Measurements from ENCODE around the gene TEX13C. TPM values are rescaled to one million over a fixed set of nuclear protein-coding genes. Genes with fewer than 3 reads are reported as not detected.

Gene TEX13C
- not detected for total RNA-seq
- polyA plus RNA-seq, result not detected
- not detected for total RNA-seq

- DNase-seq (no peak), ATAC-seq (no peak)
- Mint-ChIP-seq H3K27me3 (no peaks in the 10 kb centered on the region), H3K27ac (no peak within 1 kb of the TSS), H3K4me1 (peaks cover 0 to 1% (median 0%) of the 10 kb centered on the region in 7 donors), H3K4me3 (no peak within 1 kb of the TSS), H3K36me3 (no peaks in the 10 kb centered on the region), H3K9me3 (peaks cover 0 to 2% (median 0%) of the 10 kb centered on the region in 11 donors)
- intact Hi-C loops (cut with micrococcal nuclease), result loop anchor here in 1 of 2 donors (5.0 kb wide), 1 partner anchor 913 kb away; no protein-coding TSS in a partner anchor
- H3K36me3 ChIP-seq (ENCODE audit: control insufficient read depth in 2 of 3, insufficient read depth in 3 of 3, low read length in 3 of 3), result no peaks in the 10 kb centered on the region
- no peak within 1 kb of the TSS for H3K27ac ChIP-seq (ENCODE audit: low read depth, low read length)
- POLR2A ChIA-PET, result no interaction called here
- H3K9me3 ChIP-seq (ENCODE audit: control insufficient read depth in 2 of 3, low read length in 3 of 3), result no peaks in the 10 kb centered on the region
- no peak within 1 kb of the TSS for H3K4me3 ChIP-seq (ENCODE audit: low read length)
- H3K4me1 ChIP-seq (ENCODE audit: control insufficient read depth in 2 of 2, insufficient read depth in 2 of 2, low read length in 2 of 2), result no peaks in the 10 kb centered on the region
- no peaks in the 10 kb centered on the region for H3K27me3 ChIP-seq (ENCODE audit: control insufficient read depth in 2 of 2, insufficient read depth in 2 of 2, low read length in 2 of 2)
- CTCF ChIA-PET, result no interaction called here
Observed at GRCh38 chrX:125319646-125320521, at the start of gene TEX13C. TEX13C (plus strand) TSS chrX:125319871; CDS start chrX:125320120, 249 bp downstream.

DNA sequence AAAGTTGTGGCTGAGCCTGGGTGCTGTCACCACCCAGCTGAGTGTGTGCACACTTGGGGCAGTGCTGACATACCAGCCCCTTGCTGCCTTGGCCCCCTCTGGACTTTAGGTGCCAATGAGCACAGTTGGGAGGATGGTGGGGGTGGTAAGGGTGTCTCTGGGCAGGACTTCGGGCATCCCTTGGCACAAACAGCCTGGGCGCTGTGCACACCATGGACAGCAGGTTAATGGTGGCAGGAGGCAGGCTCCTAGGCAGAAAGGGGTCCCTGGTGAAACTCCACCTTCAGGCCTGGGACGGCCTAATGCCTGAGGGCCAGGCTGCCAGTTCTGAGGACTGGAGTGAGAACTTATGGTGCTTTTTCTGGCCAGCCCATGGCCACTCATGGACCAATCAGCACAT is 32.4 kb upstream of the TEX13C start:
- Histone ChIP-seq H3K4me1 (ENCODE audit: control insufficient read depth in 2 of 2, insufficient read depth in 2 of 2, low read length in 2 of 2) (no peaks in the 10 kb centered on the region), H3K27ac (ENCODE audit: low read depth, low read length) (no peak overlapping the region), H3K36me3 (ENCODE audit: control insufficient read depth in 2 of 3, insufficient read depth in 3 of 3, low read length in 3 of 3) (no peaks in the 10 kb centered on the region), H3K9me3 (ENCODE audit: control insufficient read depth in 2 of 3, low read length in 3 of 3) (no peaks in the 10 kb centered on the region), H3K27me3 (ENCODE audit: control insufficient read depth in 2 of 2, insufficient read depth in 2 of 2, low read length in 2 of 2) (no peaks in the 10 kb centered on the region), H3K4me3 (ENCODE audit: low read length) (no peak overlapping the region)
- H3K4me1 Mint-ChIP-seq, result no peaks in the 10 kb centered on the region
- H3K27ac Mint-ChIP-seq, result no peak overlapping the region
- DNase-seq, result no peak
- ChIA-PET CTCF (no interaction called here), POLR2A (no interaction called here)
- intact Hi-C loops (cut with micrococcal nuclease), result no loop called here
- ATAC-seq, result no peak
- no peaks in the 10 kb centered on the region for H3K36me3 Mint-ChIP-seq
- no peaks in the 10 kb centered on the region for H3K9me3 Mint-ChIP-seq
- H3K4me3 Mint-ChIP-seq, result no peak overlapping the region
- peaks cover 0 to 6% (median 0%) of the 10 kb centered on the region in 5 donors for H3K27me3 Mint-ChIP-seq

GRCh38 chrX:125288343-125288742 is 31.3 kb upstream of the TEX13C start:
- H3K36me3 ChIP-seq (ENCODE audit: control insufficient read depth in 2 of 3, insufficient read depth in 3 of 3, low read length in 3 of 3), result no peaks in the 10 kb centered on the region
- Mint-ChIP-seq H3K9me3 (no peaks in the 10 kb centered on the region), H3K27me3 (peaks cover 0 to 6% (median 0%) of the 10 kb centered on the region in 5 donors), H3K4me3 (no peak overlapping the region), H3K36me3 (no peaks in the 10 kb centered on the region), H3K4me1 (peaks cover 0 to 1% (median 0%) of the 10 kb centered on the region in 7 donors), H3K27ac (no peak overlapping the region)
- no peak overlapping the region for H3K4me3 ChIP-seq (ENCODE audit: low read length)
- no peak for DNase-seq
- no peak for ATAC-seq
- intact Hi-C loops (cut with micrococcal nuclease), result no loop called here
- no peaks in the 10 kb centered on the region for H3K27me3 ChIP-seq (ENCODE audit: control insufficient read depth in 2 of 2, insufficient read depth in 2 of 2, low read length in 2 of 2)
- no peaks in the 10 kb centered on the region for H3K9me3 ChIP-seq (ENCODE audit: control insufficient read depth in 2 of 3, low read length in 3 of 3)
- ChIA-PET POLR2A (no interaction called here), CTCF (no interaction called here)
- no peak overlapping the region for H3K27ac ChIP-seq (ENCODE audit: low read depth, low read length)
- H3K4me1 ChIP-seq (ENCODE audit: control insufficient read depth in 2 of 2, insufficient read depth in 2 of 2, low read length in 2 of 2), result no peaks in the 10 kb centered on the region

DNA sequence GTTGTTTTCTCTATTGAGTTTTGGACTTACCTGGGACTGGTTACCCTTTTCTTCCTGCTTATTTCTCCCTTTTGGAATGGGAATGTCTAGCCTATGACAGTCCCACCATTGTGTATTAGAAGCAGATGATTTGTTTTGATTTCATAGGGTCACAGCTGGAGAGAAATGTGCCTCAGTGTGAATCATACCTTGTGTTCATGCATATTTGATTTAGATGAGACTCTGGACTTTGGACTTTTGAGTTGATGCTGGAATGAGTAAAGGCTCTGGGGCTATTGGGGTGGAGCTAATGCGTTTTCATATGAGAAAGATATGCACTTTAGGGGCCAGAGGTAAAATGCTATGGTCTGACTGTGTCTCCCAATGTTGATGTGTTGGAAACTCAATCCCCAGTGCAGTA is 30.5 kb upstream of the TEX13C start:
- Mint-ChIP-seq H3K9me3 (no peaks in the 10 kb centered on the region), H3K4me3 (no peak overlapping the region), H3K27ac (no peak overlapping the region), H3K4me1 (peaks cover 0 to 8% (median 6%) of the 10 kb centered on the region in 7 donors), H3K36me3 (no peaks in the 10 kb centered on the region), H3K27me3 (no peaks in the 10 kb centered on the region)
- no peak overlapping the region for H3K4me3 ChIP-seq (ENCODE audit: low read length)
- DNase-seq (no peak), ATAC-seq (no peak)
- H3K36me3 ChIP-seq (ENCODE audit: control insufficient read depth in 2 of 3, insufficient read depth in 3 of 3, low read length in 3 of 3), result no peaks in the 10 kb centered on the region
- no peaks in the 10 kb centered on the region for H3K27me3 ChIP-seq (ENCODE audit: control insufficient read depth in 2 of 2, insufficient read depth in 2 of 2, low read length in 2 of 2)
- no peaks in the 10 kb centered on the region for H3K4me1 ChIP-seq (ENCODE audit: control insufficient read depth in 2 of 2, insufficient read depth in 2 of 2, low read length in 2 of 2)
- POLR2A ChIA-PET, result no interaction called here
- CTCF ChIA-PET, result no interaction called here
- no peak overlapping the region for H3K27ac ChIP-seq (ENCODE audit: low read depth, low read length)
- H3K9me3 ChIP-seq (ENCODE audit: control insufficient read depth in 2 of 3, low read length in 3 of 3), result no peaks in the 10 kb centered on the region
- intact Hi-C loops (cut with micrococcal nuclease), result no loop called here

- ChIA-PET POLR2A (no interaction called here), CTCF (no interaction called here)
- H3K36me3 ChIP-seq (ENCODE audit: control insufficient read depth in 2 of 3, insufficient read depth in 3 of 3, low read length in 3 of 3), result no peaks in the 10 kb centered on the region
- H3K36me3 Mint-ChIP-seq, result no peaks in the 10 kb centered on the region
- intact Hi-C loops (cut with micrococcal nuclease), result no loop called here
- peaks cover 0 to 7% of the 10 kb centered on the region in 2 donors for H3K4me1 ChIP-seq (ENCODE audit: control insufficient read depth in 2 of 2, insufficient read depth in 2 of 2, low read length in 2 of 2)
- no peak overlapping the region for H3K4me3 Mint-ChIP-seq
- no peaks in the 10 kb centered on the region for H3K9me3 Mint-ChIP-seq
- no peak for ATAC-seq
- no peaks in the 10 kb centered on the region for H3K27me3 ChIP-seq (ENCODE audit: control insufficient read depth in 2 of 2, insufficient read depth in 2 of 2, low read length in 2 of 2)
- H3K9me3 ChIP-seq (ENCODE audit: control insufficient read depth in 2 of 3, low read length in 3 of 3), result no peaks in the 10 kb centered on the region
- H3K27me3 Mint-ChIP-seq, result no peaks in the 10 kb centered on the region
- H3K27ac ChIP-seq (ENCODE audit: low read depth, low read length), result no peak overlapping the region
- DNase-seq, result no peak
- H3K4me1 Mint-ChIP-seq, result peaks cover 4 to 15% (median 14%) of the 10 kb centered on the region in 7 donors
- H3K4me3 ChIP-seq (ENCODE audit: low read length), result no peak overlapping the region
- no peak overlapping the region for H3K27ac Mint-ChIP-seq
Observed at GRCh38 chrX:125289920-125290319, 29.8 kb upstream of the TEX13C start.

- Histone ChIP-seq H3K36me3 (ENCODE audit: control insufficient read depth in 2 of 3, insufficient read depth in 3 of 3, low read length in 3 of 3) (no peaks in the 10 kb centered on the region), H3K27ac (ENCODE audit: low read depth, low read length) (no peak overlapping the region), H3K4me3 (ENCODE audit: low read length) (no peak overlapping the region), H3K4me1 (ENCODE audit: control insufficient read depth in 2 of 2, insufficient read depth in 2 of 2, low read length in 2 of 2) (peaks cover 0 to 10% of the 10 kb centered on the region in 2 donors), H3K9me3 (ENCODE audit: control insufficient read depth in 2 of 3, low read length in 3 of 3) (no peaks in the 10 kb centered on the region), H3K27me3 (ENCODE audit: control insufficient read depth in 2 of 2, insufficient read depth in 2 of 2, low read length in 2 of 2) (no peaks in the 10 kb centered on the region)
- intact Hi-C loops (cut with micrococcal nuclease), result no loop called here
- DNase-seq (no peak), ATAC-seq (no peak)
- Mint-ChIP-seq H3K9me3 (no peaks in the 10 kb centered on the region), H3K36me3 (no peaks in the 10 kb centered on the region), H3K27me3 (no peaks in the 10 kb centered on the region), H3K4me1 (peaks cover 5 to 20% (median 16%) of the 10 kb centered on the region in 7 donors), H3K27ac (no peak overlapping the region), H3K4me3 (no peak overlapping the region)
- CTCF ChIA-PET, result no interaction called here
- POLR2A ChIA-PET, result no interaction called here
Observed at GRCh38 chrX:125291124-125291523, 28.5 kb upstream of the TEX13C start.

Measured in naive thymus-derived CD4-positive, alpha-beta T cell (primary cell).